ENCODE data around the gene ENTPD5.
"Not testable (repeated sequence)": the region's sequence is repeated elsewhere in the genome, so short reads cannot be mapped to it uniquely, and the experiment has no call there.

DNA sequence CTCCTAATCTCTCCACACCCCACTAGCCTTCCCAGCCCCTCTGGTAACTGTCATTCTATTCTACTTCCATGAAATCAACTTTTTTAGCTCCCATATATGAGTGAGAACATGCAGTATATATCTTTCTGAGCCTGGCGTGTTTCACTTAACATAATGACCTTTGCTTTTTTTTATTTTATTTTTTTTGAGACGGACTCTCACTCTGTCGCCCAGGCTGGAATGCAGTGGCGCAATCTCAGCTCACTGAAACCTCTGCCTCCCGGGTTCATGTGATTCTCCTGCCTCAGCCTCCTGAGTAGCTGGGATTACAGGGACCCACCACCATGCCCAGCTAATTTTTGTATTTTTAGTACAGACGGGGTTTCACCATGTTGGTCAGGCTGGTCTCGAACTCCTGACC is 30.4 kb downstream of the ENTPD5 start:
- TF ChIP-seq CTCF (conservative IDR thresholded peaks at IDR 0.05); ZFX (IDR thresholded peaks at IDR 0.05): not testable (repeated sequence)
